ENCODE data around the gene AKAP1.

Gene AKAP1

GRCh38 chr17:57168695-57169094 is 83.6 kb downstream of the AKAP1 start:
- no peak for DNase-seq (ENCODE audit: low spot score)

- no peak for DNase-seq (ENCODE audit: low spot score)
These were observed 85.8 kb downstream of the AKAP1 start for GRCh38 chr17:57170866-57171265.

All from COLO829 (cell line).